Chondrocyte (in vitro differentiated cells): ENCODE measurements around the gene PPP3CB. TPM values are rescaled to one million over a fixed set of nuclear protein-coding genes. Genes with fewer than 3 reads are reported as not detected.

Experiments
- DNase-seq: peaks from one replicate; pipeline ENCODE4 v3.0.0; 2021; ENCODE audit warnings: mixed read lengths, low spot score
- H3K27ac Mint-ChIP-seq: one replicate; pipeline ENCODE4 v1.8.0; 2021; ENCODE audit warnings: mild to moderate bottlenecking, moderate library complexity, mixed read lengths; ENCODE audit not compliant: unreplicated experiment
- H3K27me3 Mint-ChIP-seq: 2 replicates; pipeline ENCODE4 v1.8.0; 2021; ENCODE audit warnings: low read depth, mixed read lengths
- H3K36me3 Mint-ChIP-seq: 2 replicates; pipeline ENCODE4 v1.8.0; 2021; ENCODE audit warnings: low read depth, mixed read lengths
- H3K4me1 Mint-ChIP-seq: 2 replicates; pipeline ENCODE4 v1.8.0; 2021; ENCODE audit warnings: low read depth, mild to moderate bottlenecking, mixed read lengths
- H3K4me3 Mint-ChIP-seq: one replicate; pipeline ENCODE4 v1.8.0; 2021; ENCODE audit warnings: mild to moderate bottlenecking, moderate library complexity, mixed read lengths; ENCODE audit not compliant: unreplicated experiment
- H3K9me3 Mint-ChIP-seq: 2 replicates; pipeline ENCODE4 v1.8.0; 2021; ENCODE audit warnings: low read depth, mixed read lengths
- long read RNA-seq: library from polyadenylated mRNA; stranded (forward); transcript quantifications from one replicate; pipeline ENCODE4 v2.0.0, GENCODE V29; 2021
- total RNA-seq: library from RNA; stranded (reverse); gene quantifications from 3 replicates; pipeline ENCODE4 v1.2.1, GENCODE V29; 2021
- TF ChIP-seq, protein P1 (sequence below): fragments of 200-600 bp; sonication (generic); IDR thresholded peaks from 2 replicates; pipeline ENCODE4 v1.5.0; 2021; ENCODE audit warnings: antibody characterized with exemption, mild to moderate bottlenecking, moderate library complexity

Gene PPP3CB
- 59.4 to 61.1 TPM (median 60.5 TPM) in 3 replicates for total RNA-seq
- long read RNA-seq, transcript PPP3CB-203 (13 exons, 3,119 nt): major isoform, 7 of 58 reads
- long read RNA-seq, partial matches to known transcripts: 16 of 58 reads
- long read RNA-seq, other reads (novel, unspliced or antisense): 28 of 58 reads

DNA sequence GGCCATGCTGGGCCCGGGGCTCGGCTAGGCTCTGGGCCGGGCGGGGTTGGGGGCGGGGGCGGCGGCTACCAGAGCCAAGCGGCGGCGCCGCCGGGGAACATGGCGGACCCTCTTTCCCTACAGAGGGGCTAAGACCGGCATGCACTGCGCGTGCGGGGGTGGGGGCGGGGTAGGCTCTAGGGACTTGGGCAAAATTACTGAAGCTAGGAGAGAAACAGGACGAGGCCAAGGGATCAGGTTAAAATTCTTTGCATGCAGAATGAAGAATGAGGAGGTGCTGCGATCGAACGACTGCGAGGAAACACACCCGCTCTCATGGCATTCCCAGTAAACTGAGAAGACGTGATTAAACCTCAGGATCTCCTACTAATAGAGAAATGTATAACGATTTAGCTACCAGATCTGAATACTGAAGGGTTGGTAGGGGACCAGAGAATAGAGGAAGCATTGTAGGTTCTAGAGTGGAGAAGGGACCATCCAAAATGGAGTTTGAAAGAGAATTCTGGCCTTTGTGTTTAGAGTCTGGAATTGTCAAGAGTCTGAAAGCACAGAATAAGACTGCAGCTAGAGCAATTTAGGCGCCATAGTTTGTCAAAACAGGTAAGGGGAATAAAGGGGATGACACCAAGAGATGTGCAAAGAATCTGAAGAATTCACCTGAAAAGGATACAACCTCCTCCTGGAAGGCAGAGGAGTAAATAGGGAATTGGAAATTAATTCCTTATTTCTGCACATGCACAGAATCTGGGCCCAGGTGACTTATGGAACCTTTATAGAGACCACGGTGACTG, at the start of gene PPP3CB:
Gene PPP3CB, minus strand, starts transcription at position 141 of the 791 bp plus-strand sequence. Its CDS starts 135 bp downstream, at position 6.
- Mint-ChIP-seq H3K9me3 (no peaks in the 10 kb centered on the region), H3K27ac (peak within 1 kb of the TSS; percentile 98), H3K36me3 (no peaks in the 10 kb centered on the region), H3K4me3 (peak within 1 kb of the TSS; percentile 98), H3K27me3 (no peaks in the 10 kb centered on the region), H3K4me1 (peaks cover 38% of the 10 kb centered on the region)
- no peak for DNase-seq
- TF ChIP-seq, protein P1, sequence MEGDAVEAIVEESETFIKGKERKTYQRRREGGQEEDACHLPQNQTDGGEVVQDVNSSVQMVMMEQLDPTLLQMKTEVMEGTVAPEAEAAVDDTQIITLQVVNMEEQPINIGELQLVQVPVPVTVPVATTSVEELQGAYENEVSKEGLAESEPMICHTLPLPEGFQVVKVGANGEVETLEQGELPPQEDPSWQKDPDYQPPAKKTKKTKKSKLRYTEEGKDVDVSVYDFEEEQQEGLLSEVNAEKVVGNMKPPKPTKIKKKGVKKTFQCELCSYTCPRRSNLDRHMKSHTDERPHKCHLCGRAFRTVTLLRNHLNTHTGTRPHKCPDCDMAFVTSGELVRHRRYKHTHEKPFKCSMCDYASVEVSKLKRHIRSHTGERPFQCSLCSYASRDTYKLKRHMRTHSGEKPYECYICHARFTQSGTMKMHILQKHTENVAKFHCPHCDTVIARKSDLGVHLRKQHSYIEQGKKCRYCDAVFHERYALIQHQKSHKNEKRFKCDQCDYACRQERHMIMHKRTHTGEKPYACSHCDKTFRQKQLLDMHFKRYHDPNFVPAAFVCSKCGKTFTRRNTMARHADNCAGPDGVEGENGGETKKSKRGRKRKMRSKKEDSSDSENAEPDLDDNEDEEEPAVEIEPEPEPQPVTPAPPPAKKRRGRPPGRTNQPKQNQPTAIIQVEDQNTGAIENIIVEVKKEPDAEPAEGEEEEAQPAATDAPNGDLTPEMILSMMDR: no peak

DNA sequence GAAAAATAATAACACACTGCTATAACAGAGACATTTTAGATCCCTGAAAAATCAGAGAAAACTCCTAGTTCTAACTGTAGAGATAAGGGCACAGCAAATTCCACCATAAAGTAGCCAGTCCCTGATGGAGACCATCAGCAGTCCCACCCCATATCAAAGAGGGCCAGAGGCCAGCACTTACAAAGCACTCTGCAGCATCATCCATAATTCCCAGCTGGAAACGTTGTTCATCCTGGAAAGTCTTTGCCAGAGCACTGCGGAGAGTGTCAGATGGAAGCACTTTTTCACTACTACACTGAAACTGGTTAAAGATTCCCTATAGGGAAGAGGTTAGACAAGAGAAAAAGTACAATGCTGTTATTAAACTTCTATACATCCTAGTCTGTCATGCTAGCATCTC, 49.5 kb upstream of the PPP3CB start:
- TF ChIP-seq, protein P1: no peak
- Mint-ChIP-seq H3K9me3 (no peaks in the 10 kb centered on the region), H3K27me3 (no peaks in the 10 kb centered on the region), H3K4me3 (no peak overlapping the region), H3K36me3 (peaks cover 4% of the 10 kb centered on the region), H3K27ac (no peak overlapping the region), H3K4me1 (no peaks in the 10 kb centered on the region)
- DNase-seq: no peak

GRCh38 chr10:73537709-73538108, 41.9 kb upstream of the PPP3CB start:
- TF ChIP-seq, protein P1: no peak
- DNase-seq: no peak
- Mint-ChIP-seq H3K36me3 (peaks cover 4% of the 10 kb centered on the region), H3K27me3 (no peaks in the 10 kb centered on the region), H3K4me3 (no peak overlapping the region), H3K9me3 (no peaks in the 10 kb centered on the region), H3K27ac (no peak overlapping the region), H3K4me1 (no peaks in the 10 kb centered on the region)

DNA sequence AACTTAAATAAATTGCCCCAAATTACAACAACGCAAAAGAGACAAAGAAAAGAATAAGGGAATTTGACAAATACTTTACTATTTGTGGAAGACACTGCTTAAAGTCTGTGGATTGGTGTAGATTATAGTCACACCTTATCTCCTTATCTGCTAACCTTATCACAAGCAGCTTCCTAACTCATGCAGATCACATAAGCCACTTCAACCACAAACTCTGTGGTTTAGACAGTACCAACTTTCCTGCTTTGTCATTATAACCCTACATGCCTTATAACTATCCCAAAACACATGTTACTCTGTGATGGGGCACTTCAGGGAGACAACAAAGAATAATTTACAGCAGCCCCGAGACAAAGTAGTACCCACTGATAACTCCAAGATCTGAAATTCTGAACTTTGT, 41.5 kb upstream of the PPP3CB start:
- peaks cover 4% of the 10 kb centered on the region for H3K36me3 Mint-ChIP-seq
- H3K27me3 Mint-ChIP-seq: no peaks in the 10 kb centered on the region
- no peaks in the 10 kb centered on the region for H3K9me3 Mint-ChIP-seq
- no peak for DNase-seq
- H3K27ac Mint-ChIP-seq: no peak overlapping the region
- TF ChIP-seq, protein P1: no peak
- H3K4me3 Mint-ChIP-seq: no peak overlapping the region
- no peaks in the 10 kb centered on the region for H3K4me1 Mint-ChIP-seq

GRCh38 chr10:73534857-73535256, 39.0 kb upstream of the PPP3CB start:
- H3K27ac Mint-ChIP-seq: no peak overlapping the region
- H3K4me1 Mint-ChIP-seq: no peaks in the 10 kb centered on the region
- TF ChIP-seq, protein P1: no peak
- H3K27me3 Mint-ChIP-seq: no peaks in the 10 kb centered on the region
- no peak overlapping the region for H3K4me3 Mint-ChIP-seq
- H3K9me3 Mint-ChIP-seq: no peaks in the 10 kb centered on the region
- H3K36me3 Mint-ChIP-seq: no peaks in the 10 kb centered on the region
- DNase-seq: no peak
